Measurements from ENCODE around the gene FHIT. TPM values are rescaled to one million over a fixed set of nuclear protein-coding genes. Genes with fewer than 3 reads are reported as not detected.

FHIT gene
- total and polyA plus RNA-seq, 7 donors = 2.4 to 10.2 (median 6.1) TPM

GRCh38 chr3:60269829-60270266 lies 981.4 kb downstream of the FHIT start:
- intact Hi-C loops (cut with DNase I) = no loop called here
- no peak for DNase-seq
- no peak for TF ChIP-seq POLR2A (IDR thresholded peaks at IDR 0.05)
- TF ChIP-seq CTCF (IDR thresholded peaks at IDR 0.05) = no peak
- TF ChIP-seq POLR2AphosphoS5 (IDR thresholded peaks at IDR 0.05) = no peak
- no peak for TF ChIP-seq EP300 (IDR thresholded peaks at IDR 0.05)
- Histone ChIP-seq H3K27me3 (no peaks in the 10 kb centered on the region), H3K27ac (no peak overlapping the region), H3K4me3 (no peak overlapping the region), H3K9me3 (no peaks in the 10 kb centered on the region), H3K4me1 (no peaks in the 10 kb centered on the region), H3K36me3 (no peaks in the 10 kb centered on the region)
- 85 to 93% methylated on average over 7 of the region's 7 CpGs for WGBS, 2 donors

DNA sequence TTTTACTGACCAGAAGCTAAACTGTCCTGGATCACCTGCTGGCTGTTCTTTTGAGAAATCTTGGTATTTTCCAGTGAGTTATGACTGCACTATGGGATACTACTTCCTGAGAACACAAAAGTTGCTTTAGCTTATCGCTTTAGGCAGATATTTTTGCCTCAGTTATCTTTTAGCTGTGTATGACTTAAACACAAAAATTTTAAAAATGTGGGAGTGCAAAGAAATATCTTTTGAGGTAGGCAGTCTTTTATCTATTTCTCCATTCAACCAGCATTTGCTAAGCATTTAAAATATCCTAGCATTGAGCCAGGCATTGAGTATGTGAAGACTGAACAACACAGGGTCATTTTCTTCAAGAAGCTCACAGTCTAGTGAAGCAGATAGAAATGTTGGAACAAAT lies 981.9 kb downstream of the FHIT start:
- Histone ChIP-seq H3K9me3 (no peaks in the 10 kb centered on the region), H3K27ac (no peak overlapping the region), H3K27me3 (no peaks in the 10 kb centered on the region), H3K36me3 (no peaks in the 10 kb centered on the region), H3K4me1 (no peaks in the 10 kb centered on the region), H3K4me3 (no peak overlapping the region)
- DNase-seq = no peak
- no peak for TF ChIP-seq POLR2A (IDR thresholded peaks at IDR 0.05)
- TF ChIP-seq CTCF (IDR thresholded peaks at IDR 0.05) = no peak
- no peak for TF ChIP-seq EP300 (IDR thresholded peaks at IDR 0.05)
- TF ChIP-seq POLR2AphosphoS5 (IDR thresholded peaks at IDR 0.05) = no peak
- 96% methylated on average over 1 of the region's 1 CpG for WGBS, 2 donors
- intact Hi-C loops (cut with DNase I) = no loop called here

DNA sequence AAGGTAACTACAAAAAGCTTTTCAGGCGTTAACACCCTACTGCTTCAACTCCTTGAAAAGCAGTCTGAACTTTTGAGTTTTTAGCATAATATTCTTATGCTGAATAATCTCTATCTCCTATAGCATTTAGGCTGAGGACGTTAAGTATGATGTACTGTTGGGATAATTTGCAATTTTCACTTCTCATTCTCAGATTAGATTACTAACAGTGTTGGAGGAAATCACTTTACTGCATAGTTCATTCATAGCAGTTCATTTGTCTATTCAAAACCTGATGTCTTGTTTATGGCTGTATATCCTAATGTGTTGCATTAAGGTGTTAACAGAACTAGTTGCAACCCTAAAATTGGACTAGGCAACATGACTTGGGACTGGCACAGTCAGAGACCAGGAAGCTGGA lies 983.1 kb downstream of the FHIT start:
- Histone ChIP-seq H3K4me1 (no peaks in the 10 kb centered on the region), H3K36me3 (no peaks in the 10 kb centered on the region), H3K27me3 (no peaks in the 10 kb centered on the region), H3K27ac (no peak overlapping the region), H3K4me3 (no peak overlapping the region), H3K9me3 (no peaks in the 10 kb centered on the region)
- intact Hi-C loops (cut with DNase I) = no loop called here
- no peak for TF ChIP-seq POLR2AphosphoS5 (IDR thresholded peaks at IDR 0.05)
- TF ChIP-seq CTCF (IDR thresholded peaks at IDR 0.05) = no peak
- TF ChIP-seq POLR2A (IDR thresholded peaks at IDR 0.05) = no peak
- TF ChIP-seq EP300 (IDR thresholded peaks at IDR 0.05) = no peak
- 36 to 42% methylated on average over 2 of the region's 2 CpGs for WGBS, 2 donors
- no peak for DNase-seq

DNA sequence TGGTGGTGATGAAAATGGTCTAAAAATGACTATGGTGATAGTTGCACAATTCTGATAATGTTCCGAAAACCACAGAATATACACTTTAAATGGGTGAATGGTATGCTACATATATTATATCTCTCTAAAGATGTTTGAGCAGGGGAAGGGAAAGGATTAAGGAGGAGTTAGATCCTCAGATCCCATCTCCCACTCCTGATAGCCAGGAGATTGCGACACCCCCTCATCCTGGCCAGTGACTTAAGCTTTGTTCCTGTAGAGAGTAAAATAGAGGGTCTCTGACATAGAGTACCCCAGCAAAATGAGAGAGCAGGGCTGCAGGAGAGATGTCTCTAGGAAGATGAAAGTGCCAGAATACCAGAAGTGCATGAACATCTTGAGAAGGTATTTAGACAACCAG lies 984.8 kb downstream of the FHIT start:
- no peaks in the 10 kb centered on the region for H3K27me3 ChIP-seq
- H3K4me3 ChIP-seq = no peak overlapping the region
- H3K36me3 ChIP-seq = no peaks in the 10 kb centered on the region
- TF ChIP-seq CTCF (IDR thresholded peaks at IDR 0.05) (no peak), POLR2A (IDR thresholded peaks at IDR 0.05) (no peak), POLR2AphosphoS5 (IDR thresholded peaks at IDR 0.05) (no peak), EP300 (IDR thresholded peaks at IDR 0.05) (no peak)
- DNase-seq = no peak
- H3K4me1 ChIP-seq = no peaks in the 10 kb centered on the region
- WGBS, 2 donors = 93 to 96% methylated on average over 2 of the region's 2 CpGs
- intact Hi-C loops (cut with DNase I) = no loop called here
- H3K27ac ChIP-seq = no peak overlapping the region
- H3K9me3 ChIP-seq = no peaks in the 10 kb centered on the region

- Histone ChIP-seq H3K27ac (no peak overlapping the region), H3K27me3 (no peaks in the 10 kb centered on the region), H3K4me1 (no peaks in the 10 kb centered on the region), H3K36me3 (no peaks in the 10 kb centered on the region), H3K9me3 (no peaks in the 10 kb centered on the region), H3K4me3 (no peak overlapping the region)
- TF ChIP-seq POLR2A (IDR thresholded peaks at IDR 0.05) = no peak
- no peak for TF ChIP-seq CTCF (IDR thresholded peaks at IDR 0.05)
- TF ChIP-seq POLR2AphosphoS5 (IDR thresholded peaks at IDR 0.05) = no peak
- no peak for TF ChIP-seq EP300 (IDR thresholded peaks at IDR 0.05)
- no peak for DNase-seq
- intact Hi-C loops (cut with DNase I) = no loop called here
Observed at GRCh38 chr3:60263191-60263590, 988.1 kb downstream of the FHIT start.
